Measurements from ENCODE around the gene LRMDA.

- TF ChIP-seq POLR2AphosphoS5 (IDR thresholded peaks at IDR 0.05) (no peak), CTCF (IDR thresholded peaks at IDR 0.05) (no peak), POLR2A (IDR thresholded peaks at IDR 0.05) (no peak)
Observed at GRCh38 chr10:75555323-75555722, 123.9 kb downstream of the LRMDA start.

Measured in transverse colon (tissue), 4 donors.